GM12878 (cell line): ENCODE measurements around the gene PLEKHM2. TPM values are rescaled to one million over a fixed set of nuclear protein-coding genes. Genes with fewer than 3 reads are reported as not detected.

ENCODE experiments used
- ATAC-seq: fragments of 200-7000 bp; cut with Tn5 transposase; 3 replicates; pipeline ENCODE4 v1.9.1; 2020; ENCODE audit warnings: mild to moderate bottlenecking, moderate library complexity
- BruUV-seq: library from RNA; stranded (reverse); fragments of 400-500 nt; replicated peaks from 2 replicates; lab custom pipeline; 2021; lab: Mats Ljungman, UMichigan
- CTCF ChIA-PET: fragments of 300-600 bp; sonication (Branson Sonifier 250); formaldehyde crosslinking; extraction: SDS; loops from one replicate; lab custom pipeline; 2021; ENCODE audit warnings: inconsistent platforms; lab: Yijun Ruan, JAX
- POLR2A ChIA-PET: fragments of 350-600 bp; formaldehyde crosslinking; extraction: SDS; loops from one replicate; lab custom pipeline; 2021; ENCODE audit warnings: inconsistent platforms; lab: Charles Lee
- RAD21 ChIA-PET: fragments of 300-600 bp; sonication (Branson Sonifier 250); formaldehyde crosslinking; loops from one replicate; lab custom pipeline; 2023; ENCODE audit warnings: antibody characterized with exemption; ENCODE audit not compliant: unreplicated experiment; lab: Charles Lee
- SMC1A ChIA-PET: fragments of 300-600 bp; sonication (Branson Sonifier 250); formaldehyde crosslinking; loops from one replicate; lab custom pipeline; 2023; ENCODE audit not compliant: unreplicated experiment, uncharacterized antibody; lab: Charles Lee
- DNase-seq: peaks from one replicate; pipeline ENCODE4 v3.0.0-alpha.2; 2011; ENCODE audit warnings: low read depth, low spot score
- FAIRE-seq: peaks from 3 replicates; lab custom pipeline; 2011; peaks lifted over from hg19 to GRCh38; lab: Jason Lieb, UNC
- H2AFZ ChIP-seq: 2 replicates; pipeline ENCODE4 v1.6.0; 2011; ENCODE audit warnings: low read depth, low read length, control low read depth; ENCODE audit not compliant: control insufficient read depth
- H3K27ac ChIP-seq: 2 replicates; pipeline ENCODE4 v1.5.1; 2011; ENCODE audit warnings: control low read depth; ENCODE audit not compliant: control insufficient read depth, insufficient read depth
- H3K27me3 ChIP-seq, 2 experiments: replicated peaks in 1 of 2; 2 replicates each; pipeline versions ENCODE4 v1.6.0 to v1.6.1; 2011; ENCODE audit warnings: low read length in 1 of 2; ENCODE audit not compliant: control insufficient read depth in 2 of 2, insufficient read depth in 2 of 2
- H3K36me3 ChIP-seq, 2 experiments: 2 replicates each; pipeline ENCODE4 v1.5.1; 2011; ENCODE audit warnings: low read length in 1 of 2; ENCODE audit not compliant: control insufficient read depth in 2 of 2, insufficient read depth in 2 of 2
- H3K4me1 ChIP-seq: 2 replicates; pipeline ENCODE4 v1.6.1; 2011; ENCODE audit warnings: mild to moderate bottlenecking, low read length, moderate library complexity, mixed read lengths; ENCODE audit not compliant: control insufficient read depth, insufficient read depth
- H3K4me2 ChIP-seq: 2 replicates; pipeline ENCODE4 v1.6.0; 2011; ENCODE audit warnings: control low read depth; ENCODE audit not compliant: control insufficient read depth, insufficient read depth
- H3K4me3 ChIP-seq: fragments of 200-600 bp; sonication (generic); 2 replicates; pipeline ENCODE4 v1.5.1; 2016
- H3K79me2 ChIP-seq: 2 replicates; pipeline ENCODE4 v1.6.0; 2011; ENCODE audit warnings: low read length; ENCODE audit not compliant: control insufficient read depth, insufficient read depth
- H3K9ac ChIP-seq: 2 replicates; pipeline ENCODE4 v1.8.0; 2011; ENCODE audit warnings: low read length, control low read depth, mixed read lengths; ENCODE audit not compliant: control insufficient read depth, insufficient read depth
- H3K9me3 ChIP-seq: replicated peaks from 3 replicates; pipeline ENCODE4 v1.5.1; 2011; ENCODE audit warnings: mild to moderate bottlenecking, low read length; ENCODE audit not compliant: control insufficient read depth, insufficient read depth
- H4K20me1 ChIP-seq: 2 replicates; pipeline ENCODE4 v1.6.0; 2011; ENCODE audit not compliant: control insufficient read depth, insufficient read depth
- HDAC2 ChIP-seq: fragments of 200-600 bp; sonication (generic); IDR thresholded peaks from 2 replicates; pipeline ENCODE4 v1.6.1; 2017
- HDGF ChIP-seq: fragments of 450-650 bp; IDR thresholded peaks from 2 replicates; pipeline ENCODE4 v1.6.1; 2016; ENCODE audit warnings: antibody characterized with exemption
- MXI1 ChIP-seq: fragments of 150-350 bp; IDR thresholded peaks from 2 replicates; pipeline ENCODE4 v1.6.1; 2011; ENCODE audit warnings: low read depth, mild to moderate bottlenecking, inconsistent platforms, low read length, improper control_type of control experiment
- MYC ChIP-seq: IDR thresholded peaks from 2 replicates; pipeline ENCODE4 v1.6.1; 2011; ENCODE audit warnings: mild to moderate bottlenecking, low read length, moderate library complexity, inconsistent platforms; ENCODE audit not compliant: insufficient read depth, insufficient replicate concordance, insufficient read length, severe bottlenecking
- NFXL1 ChIP-seq: fragments of 450-650 bp; IDR thresholded peaks from 2 replicates; pipeline ENCODE4 v1.6.1; 2017; ENCODE audit warnings: antibody characterized with exemption, mild to moderate bottlenecking, borderline replicate concordance
- NR2C2 ChIP-seq: IDR thresholded peaks from 2 replicates; pipeline ENCODE4 v1.6.1; 2011; ENCODE audit warnings: borderline replicate concordance, low read depth; ENCODE audit not compliant: control insufficient read depth, insufficient read length
- RELA ChIP-seq: fragments of 450-650 bp; IDR thresholded peaks from 2 replicates; pipeline ENCODE4 v1.8.0; 2014; ENCODE audit warnings: borderline replicate concordance; ENCODE audit not compliant: partially characterized antibody
- WGBS: methylation state at CpG from one replicate; pipeline ENCODE4 v1.1.6; 2016; ENCODE audit warnings: low lambda C conversion rate; ENCODE audit not compliant: insufficient replicate concordance, insufficient coverage; ENCODE audit errors: missing lambda C conversion rate; 5-methylcytosine and 5-hydroxymethylcytosine counted together
- in situ Hi-C: fragments of 300-500 bp; cut with MboI; formaldehyde crosslinking; loops from 9 replicates; pipeline ENCODE4 v1.14.3; 2018; ENCODE audit warnings: mixed read lengths
- intact Hi-C: fragments of 100-400 bp; cut with micrococcal nuclease; formaldehyde crosslinking; loops from one replicate; pipeline ENCODE4 v1.14.2; 2022; ENCODE audit not compliant: unreplicated experiment
- polyA plus RNA-seq, 11 experiments: library from polyadenylated mRNA; depleted of rRNA in 4 of 11; unstranded in 6 of 11; stranded (reverse) in 5 of 11; fragments of >200 nt; fragmentation: Nextera tagmentation in 4 of 11; fragmentation: Illumina TruSeq in 1 of 11; extraction: Ambion mirVana in 4 of 11; extraction: Trizol in 1 of 11; gene quantifications; 1 replicate in 1 of 11; 2 replicates in 10 of 11; pipeline versions ENCODE4 v1.2.1 to v1.2.3, GENCODE V29; 2011 to 2016; ENCODE audit warnings: inconsistent platforms in 2 of 11, missing spikeins in 2 of 11, low read depth in 1 of 11
- total RNA-seq, 4 experiments: library from RNA; depleted of rRNA in 3 of 4; stranded (reverse); fragments of >200 nt in 3 of 4; fragmentation: Illumina TruSeq in 1 of 4; extraction: Trizol in 1 of 4; gene quantifications; 2 replicates each; pipeline versions ENCODE4 v1.2.1 to v1.2.3, GENCODE V29; 2013 to 2021
- TF ChIP-seq, protein P1 (sequence below): IDR thresholded peaks from 2 replicates; pipeline ENCODE4 v1.6.1; 2012; ENCODE audit warnings: mild to moderate bottlenecking, low read depth, low read length
- TF ChIP-seq, protein P2 (sequence below): fragments of 450-650 bp; IDR thresholded peaks from 2 replicates; pipeline ENCODE4 v1.6.1; 2017; ENCODE audit warnings: mild to moderate bottlenecking, moderate library complexity
- TF ChIP-seq, protein P3 (sequence below): IDR thresholded peaks from 2 replicates; pipeline ENCODE4 v1.6.1; 2012; ENCODE audit warnings: improper control_type of control experiment, low read depth, low read length; ENCODE audit not compliant: insufficient replicate concordance

Gene PLEKHM2
- total and polyA plus RNA-seq, 10 of the 15 experiments (the other 5 are each of a cell fraction or from before 2014, with no cell fraction given): 0.37 to 55.2 (median 19.3) TPM

DNA sequence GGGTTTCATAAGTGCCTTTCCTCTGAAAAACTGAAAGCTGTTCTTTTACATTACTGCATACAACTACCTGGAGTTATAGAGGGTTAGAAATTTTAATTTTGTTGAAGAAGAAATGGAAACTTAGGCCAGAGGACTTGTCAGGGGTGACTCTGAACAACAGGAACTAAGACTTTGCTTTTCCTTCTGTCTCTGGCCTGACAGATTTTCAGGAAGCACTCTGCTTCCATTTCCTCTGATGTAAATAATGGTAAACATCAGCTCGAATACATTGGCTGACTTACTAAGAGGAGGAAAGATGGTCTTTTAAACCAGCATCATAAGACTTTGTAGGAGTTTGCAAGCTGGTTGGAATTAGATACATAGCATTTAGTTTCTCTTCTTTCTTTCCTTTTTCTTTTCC lies 27.1 kb upstream of the PLEKHM2 start:
- TF ChIP-seq RELA: no peak
- TF ChIP-seq, protein P1, sequence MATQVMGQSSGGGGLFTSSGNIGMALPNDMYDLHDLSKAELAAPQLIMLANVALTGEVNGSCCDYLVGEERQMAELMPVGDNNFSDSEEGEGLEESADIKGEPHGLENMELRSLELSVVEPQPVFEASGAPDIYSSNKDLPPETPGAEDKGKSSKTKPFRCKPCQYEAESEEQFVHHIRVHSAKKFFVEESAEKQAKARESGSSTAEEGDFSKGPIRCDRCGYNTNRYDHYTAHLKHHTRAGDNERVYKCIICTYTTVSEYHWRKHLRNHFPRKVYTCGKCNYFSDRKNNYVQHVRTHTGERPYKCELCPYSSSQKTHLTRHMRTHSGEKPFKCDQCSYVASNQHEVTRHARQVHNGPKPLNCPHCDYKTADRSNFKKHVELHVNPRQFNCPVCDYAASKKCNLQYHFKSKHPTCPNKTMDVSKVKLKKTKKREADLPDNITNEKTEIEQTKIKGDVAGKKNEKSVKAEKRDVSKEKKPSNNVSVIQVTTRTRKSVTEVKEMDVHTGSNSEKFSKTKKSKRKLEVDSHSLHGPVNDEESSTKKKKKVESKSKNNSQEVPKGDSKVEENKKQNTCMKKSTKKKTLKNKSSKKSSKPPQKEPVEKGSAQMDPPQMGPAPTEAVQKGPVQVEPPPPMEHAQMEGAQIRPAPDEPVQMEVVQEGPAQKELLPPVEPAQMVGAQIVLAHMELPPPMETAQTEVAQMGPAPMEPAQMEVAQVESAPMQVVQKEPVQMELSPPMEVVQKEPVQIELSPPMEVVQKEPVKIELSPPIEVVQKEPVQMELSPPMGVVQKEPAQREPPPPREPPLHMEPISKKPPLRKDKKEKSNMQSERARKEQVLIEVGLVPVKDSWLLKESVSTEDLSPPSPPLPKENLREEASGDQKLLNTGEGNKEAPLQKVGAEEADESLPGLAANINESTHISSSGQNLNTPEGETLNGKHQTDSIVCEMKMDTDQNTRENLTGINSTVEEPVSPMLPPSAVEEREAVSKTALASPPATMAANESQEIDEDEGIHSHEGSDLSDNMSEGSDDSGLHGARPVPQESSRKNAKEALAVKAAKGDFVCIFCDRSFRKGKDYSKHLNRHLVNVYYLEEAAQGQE: no peak
- TF ChIP-seq HDAC2: no peak
- no peak for TF ChIP-seq MXI1
- TF ChIP-seq NR2C2: no peak
- TF ChIP-seq MYC: no peak
- TF ChIP-seq, protein P2, sequence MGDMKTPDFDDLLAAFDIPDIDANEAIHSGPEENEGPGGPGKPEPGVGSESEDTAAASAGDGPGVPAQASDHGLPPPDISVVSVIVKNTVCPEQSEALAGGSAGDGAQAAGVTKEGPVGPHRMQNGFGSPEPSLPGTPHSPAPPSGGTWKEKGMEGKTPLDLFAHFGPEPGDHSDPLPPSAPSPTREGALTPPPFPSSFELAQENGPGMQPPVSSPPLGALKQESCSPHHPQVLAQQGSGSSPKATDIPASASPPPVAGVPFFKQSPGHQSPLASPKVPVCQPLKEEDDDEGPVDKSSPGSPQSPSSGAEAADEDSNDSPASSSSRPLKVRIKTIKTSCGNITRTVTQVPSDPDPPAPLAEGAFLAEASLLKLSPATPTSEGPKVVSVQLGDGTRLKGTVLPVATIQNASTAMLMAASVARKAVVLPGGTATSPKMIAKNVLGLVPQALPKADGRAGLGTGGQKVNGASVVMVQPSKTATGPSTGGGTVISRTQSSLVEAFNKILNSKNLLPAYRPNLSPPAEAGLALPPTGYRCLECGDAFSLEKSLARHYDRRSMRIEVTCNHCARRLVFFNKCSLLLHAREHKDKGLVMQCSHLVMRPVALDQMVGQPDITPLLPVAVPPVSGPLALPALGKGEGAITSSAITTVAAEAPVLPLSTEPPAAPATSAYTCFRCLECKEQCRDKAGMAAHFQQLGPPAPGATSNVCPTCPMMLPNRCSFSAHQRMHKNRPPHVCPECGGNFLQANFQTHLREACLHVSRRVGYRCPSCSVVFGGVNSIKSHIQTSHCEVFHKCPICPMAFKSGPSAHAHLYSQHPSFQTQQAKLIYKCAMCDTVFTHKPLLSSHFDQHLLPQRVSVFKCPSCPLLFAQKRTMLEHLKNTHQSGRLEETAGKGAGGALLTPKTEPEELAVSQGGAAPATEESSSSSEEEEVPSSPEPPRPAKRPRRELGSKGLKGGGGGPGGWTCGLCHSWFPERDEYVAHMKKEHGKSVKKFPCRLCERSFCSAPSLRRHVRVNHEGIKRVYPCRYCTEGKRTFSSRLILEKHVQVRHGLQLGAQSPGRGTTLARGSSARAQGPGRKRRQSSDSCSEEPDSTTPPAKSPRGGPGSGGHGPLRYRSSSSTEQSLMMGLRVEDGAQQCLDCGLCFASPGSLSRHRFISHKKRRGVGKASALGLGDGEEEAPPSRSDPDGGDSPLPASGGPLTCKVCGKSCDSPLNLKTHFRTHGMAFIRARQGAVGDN: no peak
- TF ChIP-seq NFXL1: no peak
- no peak for TF ChIP-seq HDGF
- TF ChIP-seq, protein P3, sequence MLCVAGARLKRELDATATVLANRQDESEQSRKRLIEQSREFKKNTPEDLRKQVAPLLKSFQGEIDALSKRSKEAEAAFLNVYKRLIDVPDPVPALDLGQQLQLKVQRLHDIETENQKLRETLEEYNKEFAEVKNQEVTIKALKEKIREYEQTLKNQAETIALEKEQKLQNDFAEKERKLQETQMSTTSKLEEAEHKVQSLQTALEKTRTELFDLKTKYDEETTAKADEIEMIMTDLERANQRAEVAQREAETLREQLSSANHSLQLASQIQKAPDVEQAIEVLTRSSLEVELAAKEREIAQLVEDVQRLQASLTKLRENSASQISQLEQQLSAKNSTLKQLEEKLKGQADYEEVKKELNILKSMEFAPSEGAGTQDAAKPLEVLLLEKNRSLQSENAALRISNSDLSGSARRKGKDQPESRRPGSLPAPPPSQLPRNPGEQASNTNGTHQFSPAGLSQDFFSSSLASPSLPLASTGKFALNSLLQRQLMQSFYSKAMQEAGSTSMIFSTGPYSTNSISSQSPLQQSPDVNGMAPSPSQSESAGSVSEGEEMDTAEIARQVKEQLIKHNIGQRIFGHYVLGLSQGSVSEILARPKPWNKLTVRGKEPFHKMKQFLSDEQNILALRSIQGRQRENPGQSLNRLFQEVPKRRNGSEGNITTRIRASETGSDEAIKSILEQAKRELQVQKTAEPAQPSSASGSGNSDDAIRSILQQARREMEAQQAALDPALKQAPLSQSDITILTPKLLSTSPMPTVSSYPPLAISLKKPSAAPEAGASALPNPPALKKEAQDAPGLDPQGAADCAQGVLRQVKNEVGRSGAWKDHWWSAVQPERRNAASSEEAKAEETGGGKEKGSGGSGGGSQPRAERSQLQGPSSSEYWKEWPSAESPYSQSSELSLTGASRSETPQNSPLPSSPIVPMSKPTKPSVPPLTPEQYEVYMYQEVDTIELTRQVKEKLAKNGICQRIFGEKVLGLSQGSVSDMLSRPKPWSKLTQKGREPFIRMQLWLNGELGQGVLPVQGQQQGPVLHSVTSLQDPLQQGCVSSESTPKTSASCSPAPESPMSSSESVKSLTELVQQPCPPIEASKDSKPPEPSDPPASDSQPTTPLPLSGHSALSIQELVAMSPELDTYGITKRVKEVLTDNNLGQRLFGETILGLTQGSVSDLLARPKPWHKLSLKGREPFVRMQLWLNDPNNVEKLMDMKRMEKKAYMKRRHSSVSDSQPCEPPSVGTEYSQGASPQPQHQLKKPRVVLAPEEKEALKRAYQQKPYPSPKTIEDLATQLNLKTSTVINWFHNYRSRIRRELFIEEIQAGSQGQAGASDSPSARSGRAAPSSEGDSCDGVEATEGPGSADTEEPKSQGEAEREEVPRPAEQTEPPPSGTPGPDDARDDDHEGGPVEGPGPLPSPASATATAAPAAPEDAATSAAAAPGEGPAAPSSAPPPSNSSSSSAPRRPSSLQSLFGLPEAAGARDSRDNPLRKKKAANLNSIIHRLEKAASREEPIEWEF: no peak
- RAD21 ChIA-PET: no interaction called here
- in situ Hi-C loops: no loop called here
- DNase-seq: no peak
- H4K20me1 ChIP-seq: no peaks in the 10 kb centered on the region
- POLR2A ChIA-PET: no interaction called here
- CTCF ChIA-PET: no interaction called here
- H3K27ac ChIP-seq: no peak overlapping the region
- SMC1A ChIA-PET: interaction anchor here (1.4 kb wide), 1 partner anchor 40 kb away, joined by 3 read pairs; no protein-coding TSS in a partner anchor
- H3K27me3 ChIP-seq: no peaks in the 10 kb centered on the region
- no TSS peak for BruUV-seq
- intact Hi-C loops: no loop called here
- H3K9me3 ChIP-seq: no peaks in the 10 kb centered on the region
- 50% methylated on average over 1 of the region's 1 CpG for WGBS
- H3K4me2 ChIP-seq: no peak overlapping the region
- no peak overlapping the region for H3K9ac ChIP-seq
- no peak overlapping the region for H2AFZ ChIP-seq
- no peak for ATAC-seq
- no peaks in the 10 kb centered on the region for H3K79me2 ChIP-seq
- H3K4me1 ChIP-seq: no peaks in the 10 kb centered on the region
- H3K36me3 ChIP-seq: peaks cover 9 to 35% of the 10 kb centered on the region in 2 experiments
- no peak overlapping the region for H3K4me3 ChIP-seq
- no peak for FAIRE-seq
